SIG-M5 treated with dmso at 0.1 percent for 504 hours (cell line): ENCODE results near the gene ZNG1F.
"Not testable (repeated sequence)": the region's sequence is repeated elsewhere in the genome, so short reads cannot be mapped to it uniquely, and the experiment has no call there.

ENCODE experiments used
- DNase-seq: peaks from one replicate; lab custom pipeline; 2025; ENCODE audit not compliant: unreplicated experiment; lab: John Stamatoyannopoulos, UW

The ZNG1F gene

GRCh38 chr9:41087157-41087780, 101.8 kb downstream of the ZNG1F start:
- DNase-seq: not testable (repeated sequence)

DNA sequence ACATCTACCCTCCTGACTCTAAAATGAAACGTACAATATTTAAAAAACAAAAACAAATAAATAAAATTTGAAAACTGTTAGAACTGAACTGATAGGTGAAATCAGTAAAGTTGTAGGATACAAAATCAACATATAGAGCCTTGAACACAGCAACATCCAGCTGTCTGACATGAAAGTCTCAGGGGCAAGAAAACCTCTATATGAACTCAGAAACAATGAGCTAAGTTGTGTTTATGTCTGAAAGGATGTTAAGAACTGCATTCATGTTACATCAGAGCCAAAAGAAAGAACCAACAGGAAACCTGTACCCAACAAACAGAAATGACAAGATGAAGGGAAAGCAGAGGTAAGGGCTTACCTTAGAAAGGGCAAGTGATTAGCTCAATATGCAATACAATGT, 102.4 kb downstream of the ZNG1F start:
- DNase-seq: not testable (repeated sequence)

DNA sequence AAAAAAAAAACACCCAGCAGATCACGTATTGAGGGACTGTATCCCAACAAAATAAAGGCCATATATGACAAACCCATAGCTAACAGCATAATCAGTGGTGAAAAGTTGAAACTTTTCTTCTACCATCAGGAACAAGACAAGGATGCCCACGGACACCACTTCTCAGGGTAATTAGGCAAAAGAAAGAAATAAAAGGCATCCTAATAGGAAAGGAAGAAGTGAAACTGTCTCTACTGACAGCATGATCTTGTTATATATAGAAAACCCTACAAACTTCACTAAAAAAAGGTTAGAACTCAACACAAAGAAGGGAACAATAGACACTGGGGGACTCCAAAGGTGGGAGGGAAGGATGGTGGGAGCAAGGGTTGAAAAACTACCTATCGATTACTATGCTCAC, 102.9 kb downstream of the ZNG1F start:
- DNase-seq: not testable (repeated sequence)

DNA sequence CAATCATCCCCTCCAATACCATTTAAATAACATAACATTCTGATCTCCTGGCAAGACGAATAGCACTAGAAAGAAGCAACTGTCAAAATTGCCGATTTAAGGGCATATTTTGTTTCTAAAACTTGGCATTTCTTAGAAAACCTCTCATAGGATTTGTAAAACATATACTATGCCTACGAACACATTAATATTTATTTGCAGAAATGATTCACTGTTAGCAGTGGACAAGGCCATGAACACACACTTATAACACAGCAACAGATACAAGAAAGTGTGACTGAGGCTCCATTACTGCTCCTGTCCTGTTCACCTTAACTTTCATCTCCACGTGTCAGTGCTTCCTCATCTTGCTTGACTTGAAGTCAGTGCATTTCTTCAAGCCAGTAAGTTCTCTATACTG, 106.8 kb downstream of the ZNG1F start:
- not testable (repeated sequence) for DNase-seq
